PC-3 (cell line): ENCODE data around the gene SOAT1. TPM values are rescaled to one million over a fixed set of nuclear protein-coding genes. Genes with fewer than 3 reads are reported as not detected.

Experiments
- ATAC-seq: fragments of 200-7000 bp; cut with Tn5 transposase; 2 replicates; pipeline ENCODE4 v1.9.1; 2020; ENCODE audit warnings: mild to moderate bottlenecking, moderate library complexity
- BruUV-seq: library from RNA; stranded (reverse); fragments of 400-500 nt; replicated peaks from 2 replicates; lab custom pipeline; 2021; lab: Mats Ljungman, UMichigan
- CTCF ChIA-PET: fragments of 300-600 bp; sonication (Branson Sonifier 250); formaldehyde crosslinking; loops from one replicate; lab custom pipeline; 2022; ENCODE audit warnings: antibody characterized with exemption; lab: Charles Lee
- POLR2A ChIA-PET: fragments of 300-600 bp; sonication (Branson Sonifier 250); formaldehyde crosslinking; loops from one replicate; lab custom pipeline; 2022; ENCODE audit warnings: antibody characterized with exemption; ENCODE audit not compliant: unreplicated experiment; lab: Charles Lee
- DNase-seq: peaks from one replicate; pipeline ENCODE4 v3.0.0-alpha.2; 2015
- H2AFZ ChIP-seq: fragments of 300-600 bp; sonication (generic); 2 replicates; pipeline ENCODE4 v1.6.0; 2016; ENCODE audit warnings: antibody characterized with exemption, low read length
- H3F3A ChIP-seq: fragments of 300-600 bp; sonication (generic); one replicate; pipeline ENCODE4 v1.6.0; 2017; ENCODE audit warnings: antibody characterized with exemption, low read length, control low read depth, mild to moderate bottlenecking; ENCODE audit not compliant: unreplicated experiment
- H3K27ac ChIP-seq: fragments of 300-600 bp; sonication (generic); 2 replicates; pipeline ENCODE4 v1.5.1; 2016; ENCODE audit warnings: mild to moderate bottlenecking, low read length
- H3K27me3 ChIP-seq: fragments of 300-600 bp; sonication (generic); 2 replicates; pipeline ENCODE4 v1.6.1; 2016; ENCODE audit warnings: low read length, mixed read lengths
- H3K36me3 ChIP-seq: fragments of 300-600 bp; sonication (generic); 2 replicates; pipeline ENCODE4 v1.6.1; 2016; ENCODE audit warnings: low read depth, mixed run types, low read length, mixed read lengths
- H3K4me1 ChIP-seq: fragments of 300-600 bp; sonication (generic); 2 replicates; pipeline ENCODE4 v1.5.1; 2016; ENCODE audit warnings: low read length; ENCODE audit not compliant: insufficient read depth
- H3K4me2 ChIP-seq: fragments of 300-600 bp; sonication (generic); 2 replicates; pipeline ENCODE4 v1.6.0; 2016; ENCODE audit warnings: low read length
- H3K4me3 ChIP-seq: fragments of 300-600 bp; sonication (generic); 2 replicates; pipeline ENCODE4 v1.5.1; 2016; ENCODE audit warnings: mild to moderate bottlenecking, low read length, mixed read lengths
- H3K79me2 ChIP-seq: fragments of 300-600 bp; sonication (generic); 2 replicates; pipeline ENCODE4 v1.6.1; 2017; ENCODE audit warnings: low read length, mixed read lengths
- H3K9ac ChIP-seq: fragments of 300-600 bp; sonication (generic); 2 replicates; pipeline ENCODE4 v1.6.0; 2016; ENCODE audit warnings: mild to moderate bottlenecking, low read length
- H3K9me2 ChIP-seq: fragments of 300-600 bp; sonication (generic); replicated peaks from 2 replicates; pipeline ENCODE4 v1.6.1; 2016; ENCODE audit warnings: mixed run types, low read length, mixed read lengths
- H3K9me3 ChIP-seq: fragments of 300-600 bp; sonication (generic); 2 replicates; pipeline ENCODE4 v1.6.1; 2016; ENCODE audit warnings: low read length, mixed read lengths
- H4K20me1 ChIP-seq: fragments of 300-600 bp; sonication (generic); 2 replicates; pipeline ENCODE4 v1.6.1; 2016; ENCODE audit warnings: low read length, mixed read lengths
- CTCF ChIP-seq: fragments of 300-600 bp; sonication (generic); conservative IDR thresholded peaks from 2 replicates; pipeline ENCODE4 v1.5.1; 2017; ENCODE audit warnings: antibody characterized with exemption, low read depth, mild to moderate bottlenecking, low read length
- EZH2 ChIP-seq: fragments of 300-600 bp; sonication (generic); IDR thresholded peaks from one replicate; pipeline ENCODE4 v1.6.1; 2017; ENCODE audit warnings: antibody characterized with exemption, mild to moderate bottlenecking, low read length; ENCODE audit not compliant: unreplicated experiment
- EZH2phosphoT487 ChIP-seq: fragments of 300-600 bp; sonication (generic); IDR thresholded peaks from 2 replicates; pipeline ENCODE4 v1.6.1; 2018; ENCODE audit warnings: mild to moderate bottlenecking, antibody characterized with exemption, low read length, borderline replicate concordance
- intact Hi-C: fragments of 100-400 bp; cut with micrococcal nuclease; formaldehyde crosslinking; loops from 2 replicates; pipeline ENCODE4 v1.9.0; 2023
- total RNA-seq: library from RNA; depleted of rRNA; stranded (reverse); fragments of >200 nt; gene quantifications from 2 replicates; pipeline ENCODE4 v1.2.3, GENCODE V29; 2014

The SOAT1 gene
- total RNA-seq, 1 experiment from 2014 or later: 10.5 TPM

- H3K9me2 ChIP-seq: no peaks in the 10 kb centered on the region
- no peak overlapping the region for H3K4me3 ChIP-seq
- no peaks in the 10 kb centered on the region for H3K27me3 ChIP-seq
- H3K36me3 ChIP-seq: no peaks in the 10 kb centered on the region
- H2AFZ ChIP-seq: no peak overlapping the region
- ATAC-seq (no peak), DNase-seq (no peak)
- intact Hi-C loops: no loop called here
- ChIA-PET POLR2A (no interaction called here), CTCF (no interaction called here)
- BruUV-seq: no TSS peak
- peaks cover 12% of the 10 kb centered on the region for H3K4me1 ChIP-seq
- H3F3A ChIP-seq: peaks cover 4% of the 10 kb centered on the region
- H3K79me2 ChIP-seq: peaks cover 13% of the 10 kb centered on the region; the same call in 1 of the 2 replicates
- no peak overlapping the region for H3K9ac ChIP-seq
- H3K4me2 ChIP-seq: no peak overlapping the region
- H4K20me1 ChIP-seq: no peaks in the 10 kb centered on the region
- H3K27ac ChIP-seq: no peak overlapping the region
- H3K9me3 ChIP-seq: no peaks in the 10 kb centered on the region
- TF ChIP-seq CTCF (no peak), EZH2phosphoT487 (no peak), EZH2 (no peak)
Measured at GRCh38 chr1:179314928-179315327, 21.3 kb downstream of the SOAT1 start.

- ChIA-PET CTCF (no interaction called here), POLR2A (no interaction called here)
- ATAC-seq (no peak), DNase-seq (no peak)
- H2AFZ ChIP-seq: no peak overlapping the region
- no peak overlapping the region for H3K27ac ChIP-seq
- no peaks in the 10 kb centered on the region for H4K20me1 ChIP-seq
- no peak overlapping the region for H3K4me2 ChIP-seq
- no peak overlapping the region for H3K4me3 ChIP-seq
- H3K9me3 ChIP-seq: no peaks in the 10 kb centered on the region
- no TSS peak for BruUV-seq
- TF ChIP-seq EZH2phosphoT487 (no peak), CTCF (no peak), EZH2 (no peak)
- no peaks in the 10 kb centered on the region for H3K9me2 ChIP-seq
- no peaks in the 10 kb centered on the region for H3K79me2 ChIP-seq
- no peaks in the 10 kb centered on the region for H3K27me3 ChIP-seq
- no peaks in the 10 kb centered on the region for H3K36me3 ChIP-seq
- no peaks in the 10 kb centered on the region for H3K4me1 ChIP-seq
- H3F3A ChIP-seq: no peaks in the 10 kb centered on the region
- intact Hi-C loops: no loop called here
- no peak overlapping the region for H3K9ac ChIP-seq
Measured at GRCh38 chr1:179318491-179318890, 24.9 kb downstream of the SOAT1 start.

- Histone ChIP-seq H3K36me3 (0 out of 2 replicates have a peak, but pooled peaks cover 5% of the 10 kb centered on the region), H3K79me2 (no peaks in the 10 kb centered on the region), H3K27ac (no peak overlapping the region), H3K4me3 (no peak overlapping the region), H4K20me1 (no peaks in the 10 kb centered on the region), H2AFZ (no peak overlapping the region), H3K9me2 (no peaks in the 10 kb centered on the region), H3K4me2 (no peak overlapping the region), H3F3A (no peaks in the 10 kb centered on the region), H3K27me3 (no peaks in the 10 kb centered on the region), H3K9me3 (no peaks in the 10 kb centered on the region), H3K4me1 (no peaks in the 10 kb centered on the region), H3K9ac (no peak overlapping the region)
- CTCF ChIA-PET: no interaction called here
- POLR2A ChIA-PET: no interaction called here
- intact Hi-C loops: no loop called here
- no TSS peak for BruUV-seq
- TF ChIP-seq EZH2phosphoT487 (no peak), EZH2 (no peak)
- DNase-seq: no peak
- no peak for ATAC-seq
Measured at GRCh38 chr1:179321533-179322216, 28.1 kb downstream of the SOAT1 start.
